Stimulated activated CD8-positive, alpha-beta memory T cell treated with anti-CD3 and anti-CD28 coated beads, Interleukin-15, amount 100 ng/mL, for 48 hours (primary cell): ENCODE data around the gene IGSF5.

Experiments
- DNase-seq, 2 donors: peaks; one replicate each; pipeline ENCODE4 v3.0.0-alpha.2; 2020; ENCODE audit warnings: low read depth in 2 of 2

The IGSF5 gene

DNA sequence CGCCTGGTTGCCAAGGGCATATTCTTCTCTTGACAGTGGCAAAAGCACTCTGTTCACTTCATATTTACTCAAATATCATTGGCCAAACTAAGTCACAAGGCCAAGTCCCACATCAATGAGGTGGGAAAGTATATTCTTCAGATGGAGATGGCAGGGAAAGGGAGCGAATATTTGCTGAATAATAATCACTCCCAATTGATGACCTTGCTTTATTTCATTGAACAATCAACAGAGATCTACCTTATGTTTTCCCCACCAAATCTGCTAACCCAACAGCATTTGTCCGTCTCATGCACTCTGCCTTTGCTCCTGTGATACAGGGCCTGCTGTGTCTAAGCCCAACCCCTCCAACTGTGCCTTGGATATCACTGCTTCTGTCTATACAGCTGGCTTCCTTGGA, 77.1 kb downstream of the IGSF5 start:
- DNase-seq = no peak

DNA sequence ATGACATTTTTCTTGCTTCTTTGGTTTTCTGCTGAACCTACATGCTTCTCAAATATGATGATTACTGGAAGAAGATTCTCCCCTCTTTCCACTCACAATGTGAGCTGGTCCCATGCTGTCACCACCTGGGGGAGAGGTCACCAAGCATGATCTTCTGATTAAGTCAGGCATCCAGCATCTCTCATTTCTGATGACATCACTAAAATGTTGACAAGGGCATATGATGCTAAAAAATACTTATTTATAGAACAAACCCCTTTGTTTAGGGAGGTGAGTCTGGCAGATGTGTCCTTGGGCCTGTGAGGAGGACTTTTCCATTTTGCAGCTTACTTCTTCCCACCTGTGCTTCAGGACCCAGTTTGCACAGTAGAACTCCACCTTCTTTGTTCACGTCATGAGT, 80.3 kb downstream of the IGSF5 start:
- no peak for DNase-seq

DNA sequence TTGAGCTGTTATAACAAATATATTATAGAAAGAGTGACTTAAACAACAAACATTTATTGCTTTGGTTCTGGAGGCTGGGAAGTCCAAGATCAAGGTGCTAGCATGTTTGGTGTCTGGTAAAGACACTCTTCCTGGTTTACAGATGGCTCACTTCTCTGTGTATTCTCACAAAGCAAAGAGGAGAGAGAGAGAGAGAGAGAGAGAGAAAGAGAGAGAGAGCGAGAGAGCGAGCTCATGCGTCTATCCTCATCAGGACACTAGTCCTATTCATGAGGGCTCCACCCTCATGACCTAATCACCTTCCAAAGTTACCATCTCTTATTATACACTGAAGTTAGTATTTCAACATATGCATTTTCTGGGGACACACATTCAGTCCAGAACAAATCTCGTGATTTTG, 89.6 kb downstream of the IGSF5 start:
- DNase-seq = no peak

DNA sequence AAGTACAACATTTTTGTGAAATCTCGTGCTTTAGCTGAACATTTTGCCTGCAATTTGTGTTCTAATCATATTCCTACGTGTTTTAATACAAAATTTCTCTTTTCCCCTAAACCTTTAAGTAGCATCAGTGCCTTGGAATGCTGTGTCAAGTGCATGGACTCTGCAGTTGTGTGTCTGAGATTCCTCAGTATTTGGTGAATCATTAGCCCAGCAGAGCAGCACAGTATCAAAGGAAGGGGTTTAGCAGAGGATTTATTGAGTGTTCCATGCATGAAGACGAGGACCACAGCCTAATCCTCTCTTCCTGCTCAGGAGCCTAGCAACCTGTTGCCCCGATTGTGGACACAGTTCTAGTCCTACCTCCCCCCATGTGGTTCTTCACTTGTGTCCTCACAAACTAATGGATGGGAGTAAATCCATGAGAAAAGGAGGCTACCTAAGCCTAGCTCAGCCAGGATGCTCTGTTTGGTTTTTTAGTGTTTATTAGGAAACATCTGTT, 92.9 kb downstream of the IGSF5 start:
- DNase-seq = no peak

DNA sequence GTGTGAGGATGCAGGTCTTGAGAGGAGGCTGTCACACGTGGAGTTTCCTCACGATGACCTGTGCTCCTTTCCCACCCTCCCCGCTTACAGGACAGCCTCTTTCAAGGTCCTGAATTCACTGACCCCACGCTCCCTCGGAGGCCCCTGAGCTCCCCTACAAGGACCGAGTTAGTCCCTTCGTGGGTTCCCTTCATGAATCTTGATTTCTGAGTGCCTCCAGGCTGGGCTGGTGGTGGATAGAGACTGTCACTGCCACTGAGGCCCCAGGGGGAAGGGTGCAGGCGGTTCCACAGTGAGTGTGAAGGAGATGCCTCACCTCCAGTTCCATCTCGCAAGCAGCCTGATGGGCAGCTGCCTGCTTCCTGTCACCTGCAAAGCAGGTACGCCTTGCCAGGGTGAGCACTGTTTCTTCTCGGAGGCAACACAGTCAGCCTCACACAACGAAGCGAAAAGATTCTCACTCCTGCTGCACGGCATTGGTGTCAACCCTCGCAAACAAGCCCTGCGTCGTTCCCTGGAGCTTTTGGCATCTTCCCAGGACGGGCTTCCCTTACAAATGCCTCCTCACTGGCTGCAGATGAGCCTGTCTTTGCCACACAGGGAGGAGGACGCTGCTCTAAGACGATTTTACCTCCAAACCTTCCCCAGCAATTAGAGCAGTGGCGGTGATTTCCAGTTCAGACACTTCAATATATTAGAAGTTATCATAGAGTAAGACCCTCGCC, 95.6 kb downstream of the IGSF5 start:
- DNase-seq = no peak

DNA sequence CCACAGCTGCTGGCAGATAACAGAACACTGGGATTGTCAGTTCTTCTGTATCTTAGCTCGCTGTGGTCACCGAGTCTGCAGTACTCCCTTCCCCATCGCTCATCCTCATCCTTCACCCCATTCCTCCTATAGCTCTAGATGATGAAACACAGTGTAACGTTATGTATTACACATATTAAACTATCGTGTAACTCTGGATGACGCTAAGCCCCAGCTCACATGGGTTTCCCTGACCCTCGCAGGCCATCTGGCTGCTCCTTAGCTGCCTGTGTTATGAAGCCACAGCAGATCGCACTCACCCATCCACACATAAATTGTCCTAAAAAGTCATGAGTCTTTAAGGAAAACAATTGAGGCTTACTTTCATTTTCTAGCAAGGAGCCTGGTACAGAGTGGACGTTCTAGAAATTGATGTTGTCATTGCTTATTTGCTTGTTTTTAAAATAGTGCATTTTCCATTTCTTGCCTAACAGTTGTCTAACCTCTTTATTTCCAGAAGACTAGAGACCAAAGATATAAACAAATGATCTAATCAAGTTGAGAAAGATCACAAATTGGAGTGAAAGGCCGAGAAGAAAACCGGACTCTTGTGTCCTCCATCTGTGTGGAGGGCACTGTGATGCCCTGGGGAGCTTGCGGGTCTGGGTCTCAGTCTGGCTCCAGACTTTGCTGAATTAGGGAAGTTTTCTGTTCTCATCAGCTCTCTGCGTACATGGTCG, 97.9 kb downstream of the IGSF5 start:
- DNase-seq = no peak

DNA sequence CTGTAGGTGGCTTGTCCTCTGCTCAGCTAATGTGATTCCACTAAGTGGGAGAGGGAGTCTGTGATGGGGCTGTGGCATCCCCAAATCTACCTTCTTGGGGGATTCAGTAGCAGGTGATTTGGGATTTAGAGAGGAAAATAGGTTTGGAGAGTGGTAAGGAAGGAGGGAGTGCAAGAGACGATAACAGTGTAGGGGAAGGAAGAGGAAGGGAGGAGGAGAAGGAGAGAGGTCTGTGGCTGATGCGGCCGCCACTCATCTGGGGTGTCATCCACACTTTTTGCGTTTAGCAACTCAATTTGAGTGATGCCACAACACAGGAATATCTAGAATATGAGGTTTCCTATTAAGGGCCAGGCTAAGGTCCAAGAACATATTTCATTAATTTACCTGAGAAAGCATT, 98.5 kb downstream of the IGSF5 start:
- no peak for DNase-seq

DNA sequence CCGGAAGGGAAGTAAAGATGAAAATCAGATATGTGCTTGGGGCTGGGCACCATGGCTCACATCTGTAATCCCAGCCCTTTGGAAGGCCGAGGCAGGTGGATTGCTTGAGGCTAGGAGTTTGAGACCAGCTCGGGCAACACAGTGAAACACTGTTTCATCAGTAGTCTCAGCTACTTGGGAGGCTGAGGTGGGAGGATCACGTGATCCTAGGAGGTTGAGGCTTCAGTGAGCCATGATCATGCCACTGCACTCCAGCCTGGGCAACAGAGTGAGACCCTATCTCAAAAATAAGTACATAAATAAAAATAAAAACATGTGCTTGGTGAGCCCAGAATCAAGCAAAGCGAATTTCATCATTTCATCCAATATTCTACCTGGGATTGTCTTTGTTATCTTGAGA, 98.9 kb downstream of the IGSF5 start:
- DNase-seq = no peak

DNA sequence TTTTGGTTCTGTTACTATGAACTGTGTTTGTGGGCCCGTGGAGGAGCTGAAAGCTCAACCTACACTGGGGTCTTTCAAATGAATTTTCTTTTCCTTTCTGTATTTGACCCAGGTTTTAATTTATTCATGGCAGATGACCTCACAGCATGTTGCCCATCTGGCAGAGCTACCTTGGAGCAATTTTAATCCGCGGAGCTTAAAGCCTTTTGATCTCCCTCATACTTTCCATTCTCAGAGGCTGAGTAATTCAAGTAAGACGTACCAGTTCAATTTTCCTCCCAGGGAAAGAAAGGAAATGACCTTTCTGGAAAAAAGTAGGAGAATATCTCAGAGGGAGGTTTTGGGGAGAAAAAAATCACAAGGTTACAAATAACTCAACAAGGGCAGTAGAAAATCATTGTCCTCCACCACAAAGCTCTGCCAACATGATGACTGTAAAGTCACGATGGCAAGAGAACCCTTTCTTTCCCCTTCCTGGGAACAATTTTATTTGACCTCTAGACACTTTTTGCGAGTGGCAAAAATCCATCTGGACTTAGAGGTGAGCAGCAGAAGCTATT, 100.7 kb downstream of the IGSF5 start:
- DNase-seq = no peak

DNA sequence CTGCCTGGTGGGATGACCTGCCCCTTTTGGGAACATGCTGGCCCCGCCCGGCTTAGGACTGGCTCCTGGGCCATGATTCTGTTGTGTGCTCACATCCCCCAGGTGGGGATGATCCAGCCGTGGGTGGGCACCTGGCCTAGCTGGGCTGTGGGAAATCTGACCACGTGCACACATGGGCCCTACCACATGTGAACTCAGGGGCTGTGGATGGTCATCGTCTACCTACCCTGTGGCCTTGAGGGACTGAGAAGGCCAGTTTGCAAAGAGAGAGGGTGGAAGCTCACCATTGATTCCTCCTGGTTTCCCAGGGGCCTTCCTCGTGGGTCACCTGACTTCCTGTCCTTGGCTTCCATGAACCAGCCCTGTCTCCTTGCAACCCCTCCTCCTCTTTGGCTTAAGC, 102.9 kb downstream of the IGSF5 start:
- DNase-seq = no peak

DNA sequence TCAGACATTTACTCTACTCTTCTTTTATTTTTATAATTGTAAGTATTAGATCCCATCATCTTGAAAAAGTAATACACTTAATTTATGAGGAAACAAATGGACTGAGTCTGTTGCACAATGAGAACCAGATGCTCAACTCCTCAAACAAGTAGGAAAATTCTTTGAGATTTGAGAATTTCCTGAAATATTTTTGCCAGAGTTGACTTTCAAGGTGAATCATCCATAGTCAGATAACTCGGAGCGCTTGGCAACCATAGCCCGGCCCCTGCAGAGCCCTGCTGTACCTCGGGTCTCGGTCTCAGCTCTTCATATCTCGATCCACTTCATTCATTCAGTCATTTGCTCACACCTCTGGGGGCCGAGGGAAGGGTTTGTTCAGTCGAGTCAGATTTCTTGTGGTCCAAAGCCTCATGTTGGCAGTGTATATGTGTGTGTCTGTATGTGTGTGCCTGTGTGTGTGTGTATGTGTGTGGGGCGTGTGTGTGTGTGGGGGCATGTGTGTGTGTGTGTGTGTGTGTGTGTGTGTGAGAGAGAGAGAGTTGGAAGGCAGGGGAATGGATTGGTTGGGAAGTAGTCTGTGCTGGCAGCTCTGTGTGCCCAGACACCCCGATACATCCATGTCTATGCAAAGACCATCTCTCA, 104.2 kb downstream of the IGSF5 start:
- no peak for DNase-seq

DNA sequence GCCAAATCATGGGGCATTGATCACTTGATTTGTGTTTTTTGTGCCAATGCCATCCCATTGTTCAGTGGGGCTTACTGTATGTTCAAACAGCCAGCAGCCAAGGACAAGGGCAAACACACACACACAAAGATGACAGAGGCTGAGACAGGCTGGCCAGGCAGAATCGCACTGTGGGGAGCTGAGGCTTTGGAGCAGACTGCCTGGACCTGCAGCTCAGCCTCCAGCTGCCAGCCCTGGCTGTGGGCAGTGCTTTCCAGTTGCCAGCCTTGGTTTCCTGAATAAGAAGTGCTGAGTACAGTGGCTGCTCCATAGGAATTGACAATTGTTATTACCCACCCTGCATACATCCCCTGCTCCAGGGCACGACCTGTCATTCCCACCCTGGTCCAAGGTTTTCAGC, 105.3 kb downstream of the IGSF5 start:
- DNase-seq = no peak

DNA sequence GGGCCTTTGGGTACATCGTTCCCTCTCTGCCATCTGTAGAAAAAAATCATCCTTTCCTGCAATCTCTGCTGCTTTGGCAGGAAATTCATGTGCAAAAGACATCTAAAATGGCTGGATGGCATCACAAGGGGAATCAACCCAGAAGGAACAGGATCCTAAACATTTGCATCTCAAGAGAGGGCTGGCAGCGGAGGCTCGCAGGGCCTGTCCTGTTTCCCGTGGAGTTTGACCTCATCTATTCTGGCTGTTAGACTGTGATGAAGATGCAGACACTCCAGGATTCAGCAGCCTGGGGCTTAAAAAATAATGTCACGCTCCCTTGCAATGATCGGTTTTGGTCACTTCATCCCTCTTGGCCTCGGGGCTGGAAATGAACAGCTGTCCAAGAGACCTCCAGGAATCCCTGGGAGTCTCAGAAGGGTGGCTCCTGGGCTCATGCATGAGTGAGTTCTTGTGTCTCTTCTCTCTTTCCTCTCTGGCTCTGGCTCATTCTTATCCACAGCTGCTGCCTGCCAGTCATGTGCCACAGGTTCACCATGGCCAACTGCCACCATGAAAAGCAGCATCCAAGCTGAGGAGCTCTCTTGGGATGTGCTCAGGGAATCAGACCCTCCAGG, 106.1 kb downstream of the IGSF5 start:
- DNase-seq = no peak
